ENCODE results near the gene RHOBTB3.

RHOBTB3 gene

GRCh38 chr5:95734187-95734586 is 3.1 kb downstream of the RHOBTB3 start:
- Mint-ChIP-seq H3K4me1 (peaks cover 13% of the 10 kb centered on the region), H3K27me3 (peaks cover 41% of the 10 kb centered on the region), H3K9me3 (no peaks in the 10 kb centered on the region), H3K4me3 (no peak overlapping the region), H3K27ac (no peak overlapping the region), H3K36me3 (ENCODE audit: low read depth) (no peaks in the 10 kb centered on the region)
- DNase-seq (no peak), ATAC-seq (no peak)

DNA sequence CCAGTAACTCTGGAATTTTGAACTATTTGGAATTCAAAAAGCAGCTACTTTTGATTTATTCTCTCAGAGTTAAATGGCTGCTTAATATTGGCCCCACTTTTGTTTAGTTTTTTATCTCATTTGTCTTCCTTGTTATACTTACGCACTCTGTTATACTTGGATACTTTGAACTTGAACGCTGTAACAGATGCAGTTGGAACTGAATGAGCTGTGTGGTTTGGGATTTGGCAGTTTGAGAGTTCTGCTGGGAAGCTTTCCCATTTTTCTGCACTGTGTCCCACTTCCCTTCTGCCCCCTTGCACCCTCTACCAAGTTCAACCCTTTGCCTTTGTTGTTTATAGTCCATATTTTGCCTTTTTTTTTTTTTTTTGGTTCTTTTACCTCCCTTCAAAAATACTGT is 3.8 kb downstream of the RHOBTB3 start:
- peaks cover 8% of the 10 kb centered on the region for H3K4me1 Mint-ChIP-seq
- DNase-seq, result no peak
- H3K4me3 Mint-ChIP-seq, result no peak overlapping the region
- no peak for ATAC-seq
- H3K9me3 Mint-ChIP-seq, result no peaks in the 10 kb centered on the region
- H3K27ac Mint-ChIP-seq, result no peak overlapping the region
- H3K27me3 Mint-ChIP-seq, result peaks cover 38% of the 10 kb centered on the region
- H3K36me3 Mint-ChIP-seq (ENCODE audit: low read depth), result no peaks in the 10 kb centered on the region

GRCh38 chr5:95735406-95735805 is 4.3 kb downstream of the RHOBTB3 start:
- Mint-ChIP-seq H3K9me3 (no peaks in the 10 kb centered on the region), H3K27ac (no peak overlapping the region), H3K27me3 (peaks cover 38% of the 10 kb centered on the region), H3K4me3 (no peak overlapping the region), H3K4me1 (peaks cover 6% of the 10 kb centered on the region), H3K36me3 (ENCODE audit: low read depth) (no peaks in the 10 kb centered on the region)
- ATAC-seq (no peak), DNase-seq (no peak)

DNA sequence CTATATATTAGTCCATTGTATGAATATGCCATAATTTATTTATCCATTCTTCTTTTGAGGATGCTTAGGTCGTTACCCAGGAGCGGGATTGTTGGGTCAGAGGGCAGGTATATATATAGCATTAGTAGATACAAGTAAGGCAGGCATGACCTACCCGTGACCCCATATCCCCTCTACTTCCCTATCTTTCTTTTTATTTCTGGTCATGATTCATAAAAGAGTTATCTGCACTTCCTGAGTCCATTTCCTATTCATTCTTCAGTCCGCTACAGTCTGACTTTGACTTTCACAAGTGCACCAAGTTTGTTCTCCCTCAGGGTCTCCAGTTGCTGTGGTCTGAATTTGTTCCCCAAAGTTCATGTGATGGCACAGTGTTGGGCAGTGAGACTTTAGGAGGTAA is 6.9 kb downstream of the RHOBTB3 start:
- Mint-ChIP-seq H3K4me1 (peaks cover 2% of the 10 kb centered on the region), H3K4me3 (no peak overlapping the region), H3K27ac (no peak overlapping the region), H3K36me3 (ENCODE audit: low read depth) (no peaks in the 10 kb centered on the region), H3K27me3 (peaks cover 19% of the 10 kb centered on the region), H3K9me3 (no peaks in the 10 kb centered on the region)
- DNase-seq (no peak), ATAC-seq (no peak)

DNA sequence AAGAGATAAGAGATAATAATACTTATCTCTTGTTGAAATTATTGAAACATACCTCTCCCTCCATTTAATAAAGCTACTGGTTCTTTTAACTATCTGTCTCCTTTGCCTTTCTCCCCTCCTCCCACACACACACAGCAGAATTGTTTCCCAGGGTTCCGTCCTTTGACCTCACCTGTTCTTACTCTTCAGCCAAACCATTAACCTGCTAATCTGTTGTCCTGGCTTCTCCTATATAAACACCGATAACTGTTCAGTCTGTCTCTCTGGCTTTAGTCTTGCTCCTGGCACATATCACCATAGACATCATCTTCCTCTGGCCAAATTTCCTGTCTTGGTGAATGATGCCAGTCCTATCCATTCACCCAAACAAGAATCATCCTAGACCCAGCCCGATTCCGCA is 7.7 kb downstream of the RHOBTB3 start:
- Mint-ChIP-seq H3K27me3 (peaks cover 13% of the 10 kb centered on the region), H3K4me1 (peaks cover 2% of the 10 kb centered on the region), H3K9me3 (no peaks in the 10 kb centered on the region), H3K4me3 (no peak overlapping the region), H3K27ac (no peak overlapping the region), H3K36me3 (ENCODE audit: low read depth) (no peaks in the 10 kb centered on the region)
- no peak for DNase-seq
- ATAC-seq, result no peak

GRCh38 chr5:95739857-95740256 is 8.7 kb downstream of the RHOBTB3 start:
- peak; percentile 43 for ATAC-seq
- Mint-ChIP-seq H3K27ac (no peak overlapping the region), H3K4me1 (peaks cover 2% of the 10 kb centered on the region), H3K4me3 (no peak overlapping the region), H3K36me3 (ENCODE audit: low read depth) (no peaks in the 10 kb centered on the region), H3K9me3 (no peaks in the 10 kb centered on the region), H3K27me3 (peaks cover 5% of the 10 kb centered on the region)
- no peak for DNase-seq

- Mint-ChIP-seq H3K4me3 (no peak overlapping the region), H3K27ac (no peak overlapping the region), H3K9me3 (no peaks in the 10 kb centered on the region), H3K36me3 (ENCODE audit: low read depth) (no peaks in the 10 kb centered on the region), H3K27me3 (no peaks in the 10 kb centered on the region), H3K4me1 (peaks cover 7% of the 10 kb centered on the region)
- DNase-seq (no peak), ATAC-seq (no peak)
Measured at GRCh38 chr5:95741458-95741857, 10.3 kb downstream of the RHOBTB3 start.

DNA sequence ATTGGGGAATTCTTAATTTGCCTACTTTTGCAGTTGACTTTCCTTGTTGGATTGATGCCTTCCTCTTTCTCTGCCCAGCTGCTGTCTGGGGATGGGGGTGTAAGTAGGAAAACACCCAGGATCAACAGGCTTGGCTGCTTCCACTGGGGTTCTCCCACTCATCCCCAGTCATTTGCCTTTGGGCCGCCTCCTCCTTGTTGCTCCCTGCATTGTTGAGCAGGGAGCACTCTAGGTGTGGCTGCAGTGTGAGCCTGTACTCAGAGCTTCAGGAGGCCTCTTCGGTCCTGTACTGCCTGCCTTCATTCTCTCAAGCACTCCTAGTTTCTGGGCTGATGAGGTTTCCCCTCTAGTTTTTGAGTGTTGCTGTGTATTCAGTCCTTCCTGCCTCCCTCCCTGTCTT is 12.1 kb downstream of the RHOBTB3 start:
- Mint-ChIP-seq H3K4me1 (peaks cover 12% of the 10 kb centered on the region), H3K4me3 (no peak overlapping the region), H3K27me3 (no peaks in the 10 kb centered on the region), H3K27ac (no peak overlapping the region), H3K36me3 (ENCODE audit: low read depth) (no peaks in the 10 kb centered on the region), H3K9me3 (no peaks in the 10 kb centered on the region)
- ATAC-seq, result no peak
- no peak for DNase-seq

GRCh38 chr5:95743877-95744276 is 12.7 kb downstream of the RHOBTB3 start:
- Mint-ChIP-seq H3K36me3 (ENCODE audit: low read depth) (no peaks in the 10 kb centered on the region), H3K4me3 (no peak overlapping the region)

DNA sequence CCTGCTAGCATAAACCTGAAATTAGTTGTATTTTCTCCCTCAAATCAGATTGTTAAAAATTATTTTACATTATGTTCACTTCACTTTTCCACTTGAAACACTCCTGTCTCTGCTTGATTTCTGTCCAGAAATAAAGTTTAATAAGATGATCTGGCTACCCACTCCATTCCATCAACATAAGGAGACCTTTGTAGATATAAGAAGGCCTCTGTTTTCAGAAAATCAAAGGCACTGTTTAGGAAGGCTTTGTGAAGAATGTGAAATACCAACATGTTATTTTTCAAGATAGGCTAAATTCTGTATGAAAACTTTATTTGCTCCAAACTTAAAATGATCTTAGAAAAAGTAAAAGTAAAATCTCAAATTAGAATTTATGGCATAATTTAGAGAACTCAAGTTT is 15.1 kb downstream of the RHOBTB3 start:
- Mint-ChIP-seq H3K4me3 (no peak overlapping the region), H3K36me3 (ENCODE audit: low read depth) (no peaks in the 10 kb centered on the region), H3K4me1 (peaks cover 10% of the 10 kb centered on the region), H3K27me3 (no peaks in the 10 kb centered on the region), H3K9me3 (no peaks in the 10 kb centered on the region), H3K27ac (no peak overlapping the region)
- no peak for DNase-seq
- no peak for ATAC-seq

More at GRCh38 chr5:95743877-95744276, 12.7 kb downstream of the RHOBTB3 start:
- no peak overlapping the region for H3K27ac Mint-ChIP-seq
- no peaks in the 10 kb centered on the region for H3K27me3 Mint-ChIP-seq
- H3K4me1 Mint-ChIP-seq, result peaks cover 12% of the 10 kb centered on the region
- H3K9me3 Mint-ChIP-seq, result no peaks in the 10 kb centered on the region
- no peak for DNase-seq
- no peak for ATAC-seq

GRCh38 chr5:95746722-95747679 is 15.9 kb downstream of the RHOBTB3 start:
- ATAC-seq, result peak; percentile 49
- peaks cover 10% of the 10 kb centered on the region for H3K4me1 Mint-ChIP-seq

DNA sequence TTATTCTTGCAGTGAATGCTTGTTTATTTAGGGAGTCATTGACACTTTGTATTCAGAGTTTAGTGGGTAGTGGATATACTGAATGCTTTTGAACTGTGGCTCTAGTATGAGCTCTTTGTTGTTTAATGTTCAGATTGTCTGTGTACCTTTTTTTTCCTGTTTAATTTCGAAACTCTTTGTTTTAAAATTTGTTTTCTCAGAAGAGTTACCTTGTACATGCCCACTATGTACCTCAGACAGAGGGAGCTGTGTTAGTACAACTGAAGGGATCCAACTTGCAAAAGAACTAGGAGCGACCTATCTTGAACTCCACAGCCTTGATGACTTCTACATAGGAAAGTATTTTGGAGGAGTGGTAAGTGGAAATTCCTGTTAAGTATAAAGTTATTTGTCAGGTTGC is 17.0 kb downstream of the RHOBTB3 start:
- H3K27ac Mint-ChIP-seq, result no peak overlapping the region
- H3K9me3 Mint-ChIP-seq, result no peaks in the 10 kb centered on the region
- no peaks in the 10 kb centered on the region for H3K36me3 Mint-ChIP-seq (ENCODE audit: low read depth)
- no peak for DNase-seq
- no peak for ATAC-seq
- H3K4me1 Mint-ChIP-seq, result peaks cover 10% of the 10 kb centered on the region
- H3K27me3 Mint-ChIP-seq, result no peaks in the 10 kb centered on the region
- H3K4me3 Mint-ChIP-seq, result no peak overlapping the region

More at GRCh38 chr5:95746722-95747679, 15.9 kb downstream of the RHOBTB3 start:
- Mint-ChIP-seq H3K36me3 (ENCODE audit: low read depth) (no peaks in the 10 kb centered on the region), H3K4me3 (no peak overlapping the region), H3K27ac (peak overlapping the region; percentile 15), H3K27me3 (no peaks in the 10 kb centered on the region), H3K9me3 (no peaks in the 10 kb centered on the region)
- no peak for DNase-seq

DNA sequence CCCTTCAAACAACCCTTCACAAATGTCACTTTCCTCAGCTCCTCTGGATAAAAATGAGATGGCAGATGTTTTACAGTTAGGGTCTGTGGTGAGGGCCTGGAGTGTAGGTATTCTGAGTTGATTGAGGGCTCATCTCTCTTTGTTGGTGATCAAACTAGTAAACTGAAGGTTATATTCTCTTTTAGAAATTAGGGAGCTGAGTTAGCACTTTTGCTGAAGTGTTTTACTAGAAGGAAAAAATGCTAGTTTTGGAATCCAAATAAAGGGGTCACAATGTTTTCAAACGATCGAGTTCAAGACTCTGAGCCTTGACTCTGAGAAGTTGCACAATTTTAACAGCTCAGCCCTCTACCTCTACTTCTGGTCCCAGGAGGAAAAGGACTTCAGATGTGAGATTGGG is 23.4 kb downstream of the RHOBTB3 start:
- Mint-ChIP-seq H3K4me1 (peaks cover 4% of the 10 kb centered on the region), H3K36me3 (ENCODE audit: low read depth) (no peaks in the 10 kb centered on the region), H3K27ac (no peak overlapping the region), H3K9me3 (no peaks in the 10 kb centered on the region), H3K27me3 (no peaks in the 10 kb centered on the region), H3K4me3 (no peak overlapping the region)
- no peak for ATAC-seq
- no peak for DNase-seq

DNA sequence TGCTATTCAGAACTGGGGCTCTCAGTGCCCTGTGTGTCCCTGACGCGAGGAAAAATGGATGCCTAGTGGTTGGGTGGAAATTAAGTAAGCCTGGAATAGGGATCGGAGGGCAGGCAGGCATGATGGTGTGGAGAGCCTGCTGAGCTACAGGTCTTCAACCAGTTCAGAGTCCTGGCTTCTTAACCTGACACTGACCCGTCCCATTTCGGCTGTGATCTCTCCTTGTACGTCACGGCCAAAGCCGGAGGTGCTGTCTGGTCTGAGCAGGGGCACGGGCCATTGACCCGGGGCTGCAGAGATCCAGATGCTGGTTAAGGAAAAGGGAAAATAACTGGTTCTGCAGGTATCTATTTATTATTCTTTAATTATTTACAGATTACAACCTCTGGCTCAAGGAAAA is 27.9 kb downstream of the RHOBTB3 start:
- DNase-seq, result no peak
- Mint-ChIP-seq H3K4me3 (no peak overlapping the region), H3K4me1 (peaks cover 35% of the 10 kb centered on the region), H3K9me3 (no peaks in the 10 kb centered on the region), H3K36me3 (ENCODE audit: low read depth) (no peaks in the 10 kb centered on the region), H3K27ac (no peak overlapping the region), H3K27me3 (no peaks in the 10 kb centered on the region)
- no peak for ATAC-seq

DNA sequence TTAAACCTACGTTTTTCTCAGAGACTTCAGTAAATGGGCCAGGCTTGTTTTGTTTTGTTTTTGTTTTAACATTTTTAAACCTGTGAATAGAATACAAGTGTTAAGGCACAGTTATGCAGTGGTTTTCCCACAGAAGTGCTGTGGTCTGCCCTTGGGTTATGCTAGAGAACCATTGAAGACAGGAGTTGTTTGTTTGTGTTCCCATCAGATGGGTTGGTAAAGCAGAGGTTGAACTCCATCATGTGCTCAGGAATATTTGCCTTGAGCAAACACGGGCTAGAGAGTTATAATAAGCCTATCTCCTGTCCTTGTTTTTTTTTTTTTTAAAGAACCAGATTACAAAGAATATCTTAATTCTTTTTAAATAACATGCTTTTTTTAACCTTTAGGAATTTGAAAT is 28.5 kb downstream of the RHOBTB3 start:
- no peak overlapping the region for H3K27ac Mint-ChIP-seq
- no peaks in the 10 kb centered on the region for H3K36me3 Mint-ChIP-seq (ENCODE audit: low read depth)
- DNase-seq (no peak), ATAC-seq (no peak)
- H3K4me3 Mint-ChIP-seq, result no peak overlapping the region
- H3K4me1 Mint-ChIP-seq, result peaks cover 35% of the 10 kb centered on the region
- no peaks in the 10 kb centered on the region for H3K9me3 Mint-ChIP-seq
- H3K27me3 Mint-ChIP-seq, result no peaks in the 10 kb centered on the region

All from activated naive CD8-positive, alpha-beta T cell treated with anti-CD3 and anti-CD28 coated beads, Interleukin-2, amount 50 U/mL, for 24 hours (primary cell).